NCI-H2107 treated with DMSO at 0.1 percent for 48 hours (cell line): ENCODE data around the gene TMEM167A.
"Not testable (repeated sequence)": the region's sequence is repeated elsewhere in the genome, so short reads cannot be mapped to it uniquely, and the experiment has no call there.

Experiments used
- DNase-seq: peaks from one replicate; lab custom pipeline; 2025; ENCODE audit not compliant: unreplicated experiment; lab: John Stamatoyannopoulos, UW

The TMEM167A gene

GRCh38 chr5:83090169-83090568 is 13.0 kb upstream of the TMEM167A start:
- DNase-seq: no peak

GRCh38 chr5:83085106-83085505 is 7.9 kb upstream of the TMEM167A start:
- no peak for DNase-seq

- DNase-seq: no peak
Observed at GRCh38 chr5:83084336-83084735, 7.1 kb upstream of the TMEM167A start.

- no peak for DNase-seq
Observed at GRCh38 chr5:83082750-83083149, 5.6 kb upstream of the TMEM167A start.

GRCh38 chr5:83077662-83078261 is 568 bp upstream of the TMEM167A start:
- no peak for DNase-seq

GRCh38 chr5:83072966-83073365 is 4.2 kb downstream of the TMEM167A start:
- no peak for DNase-seq

GRCh38 chr5:83071286-83072051 is 5.7 kb downstream of the TMEM167A start:
- DNase-seq: no peak

GRCh38 chr5:83069096-83069799 is 7.9 kb downstream of the TMEM167A start:
- DNase-seq: no peak

- not testable (repeated sequence) for DNase-seq
Observed at GRCh38 chr5:83067377-83067776, 9.8 kb downstream of the TMEM167A start.

GRCh38 chr5:83066548-83067110 is 10.6 kb downstream of the TMEM167A start:
- DNase-seq: no peak

GRCh38 chr5:83059341-83059740 is 17.9 kb downstream of the TMEM167A start:
- DNase-seq: no peak

GRCh38 chr5:83058726-83059125 is 18.5 kb downstream of the TMEM167A start:
- no peak for DNase-seq

GRCh38 chr5:83055166-83055565 is 22.0 kb downstream of the TMEM167A start:
- no peak for DNase-seq

GRCh38 chr5:83050723-83051340 is 26.4 kb downstream of the TMEM167A start:
- DNase-seq: no peak

GRCh38 chr5:83049370-83049885 is 27.8 kb downstream of the TMEM167A start:
- DNase-seq: no peak

- DNase-seq: no peak
Observed at GRCh38 chr5:83048811-83049210, 28.4 kb downstream of the TMEM167A start.

GRCh38 chr5:83048277-83048676 is 28.9 kb downstream of the TMEM167A start:
- DNase-seq: no peak

- no peak for DNase-seq
Observed at GRCh38 chr5:83044926-83045325, 32.3 kb downstream of the TMEM167A start.

- DNase-seq: no peak
Observed at GRCh38 chr5:83042507-83042906, 34.7 kb downstream of the TMEM167A start.

GRCh38 chr5:83038924-83039323 is 38.3 kb downstream of the TMEM167A start:
- DNase-seq: no peak

- DNase-seq: no peak
Observed at GRCh38 chr5:83036991-83037575, 40.1 kb downstream of the TMEM167A start.
